ENCODE results near the gene MFSD2A.
A peak's percentile ranks its signal among the peaks of the same experiment; 100 is the strongest.

MFSD2A gene

GRCh38 chr1:39915499-39916129 is 39.3 kb upstream of the MFSD2A start:
- Histone ChIP-seq H3K4me1 (ENCODE audit: control insufficient read depth in 1 of 2, insufficient read depth in 1 of 2, low read depth in 1 of 2, low read length in 1 of 2) (peaks cover 0 to 4% of the 10 kb centered on the region in 2 experiments), H3K27me3 (no peaks in the 10 kb centered on the region), H3K4me3 (ENCODE audit: low read depth in 1 of 2, low read length in 1 of 2) (no peak overlapping the region), H3K9me3 (no peaks in the 10 kb centered on the region), H3K27ac (no peak overlapping the region), H3K36me3 (no peaks in the 10 kb centered on the region)
- TF ChIP-seq CTCF (IDR thresholded peaks at IDR 0.05), result no peak

- no peak for TF ChIP-seq CTCF (IDR thresholded peaks at IDR 0.05)
- Histone ChIP-seq H3K4me1 (ENCODE audit: control insufficient read depth in 1 of 2, insufficient read depth in 1 of 2, low read depth in 1 of 2, low read length in 1 of 2) (peaks cover 0 to 4% of the 10 kb centered on the region in 2 experiments), H3K9me3 (no peaks in the 10 kb centered on the region), H3K27ac (no peak overlapping the region), H3K4me3 (ENCODE audit: low read depth in 1 of 2, low read length in 1 of 2) (no peak overlapping the region), H3K27me3 (no peaks in the 10 kb centered on the region), H3K36me3 (no peaks in the 10 kb centered on the region)
Observed at GRCh38 chr1:39917825-39918224, 37.1 kb upstream of the MFSD2A start.

- Histone ChIP-seq H3K4me1 (ENCODE audit: control insufficient read depth in 1 of 2, insufficient read depth in 1 of 2, low read depth in 1 of 2, low read length in 1 of 2) (peaks cover 0 to 4% of the 10 kb centered on the region in 2 experiments), H3K36me3 (no peaks in the 10 kb centered on the region), H3K9me3 (no peaks in the 10 kb centered on the region), H3K27me3 (no peaks in the 10 kb centered on the region), H3K27ac (no peak overlapping the region), H3K4me3 (ENCODE audit: low read depth in 1 of 2, low read length in 1 of 2) (no peak overlapping the region)
- TF ChIP-seq CTCF (IDR thresholded peaks at IDR 0.05), result peak; percentile 80
Observed at GRCh38 chr1:39919545-39919944, 35.4 kb upstream of the MFSD2A start.

GRCh38 chr1:39922251-39922688 is 32.7 kb upstream of the MFSD2A start:
- Histone ChIP-seq H3K27ac (no peak overlapping the region), H3K9me3 (no peaks in the 10 kb centered on the region), H3K4me3 (ENCODE audit: low read depth in 1 of 2, low read length in 1 of 2) (no peak overlapping the region), H3K4me1 (ENCODE audit: control insufficient read depth in 1 of 2, insufficient read depth in 1 of 2, low read depth in 1 of 2, low read length in 1 of 2) (peaks cover 10 to 14% of the 10 kb centered on the region in 2 experiments), H3K36me3 (no peaks in the 10 kb centered on the region), H3K27me3 (no peaks in the 10 kb centered on the region)
- no peak for TF ChIP-seq CTCF (IDR thresholded peaks at IDR 0.05)

GRCh38 chr1:39925721-39926342 is 29.1 kb upstream of the MFSD2A start:
- no peaks in the 10 kb centered on the region for H3K9me3 ChIP-seq
- no peak for TF ChIP-seq CTCF (IDR thresholded peaks at IDR 0.05)
- no peaks in the 10 kb centered on the region for H3K36me3 ChIP-seq
- H3K27ac ChIP-seq, result no peak overlapping the region
- H3K4me1 ChIP-seq (ENCODE audit: control insufficient read depth in 1 of 2, insufficient read depth in 1 of 2, low read depth in 1 of 2, low read length in 1 of 2), result peaks cover 17 to 28% of the 10 kb centered on the region in 2 experiments
- H3K4me3 ChIP-seq (ENCODE audit: low read depth in 1 of 2, low read length in 1 of 2), result no peak overlapping the region
- H3K27me3 ChIP-seq, result no peaks in the 10 kb centered on the region

Data from neutrophil (primary cell).